HG02642 (cell line): ENCODE data around the gene LSR.

Experiments used
- ATAC-seq: cut with Tn5 transposase; IDR thresholded peaks from one replicate; pipeline ENCODE4 v1.9.1; 2021; ENCODE audit warnings: mild to moderate bottlenecking; ENCODE audit not compliant: unreplicated experiment, poor library complexity

LSR gene

DNA sequence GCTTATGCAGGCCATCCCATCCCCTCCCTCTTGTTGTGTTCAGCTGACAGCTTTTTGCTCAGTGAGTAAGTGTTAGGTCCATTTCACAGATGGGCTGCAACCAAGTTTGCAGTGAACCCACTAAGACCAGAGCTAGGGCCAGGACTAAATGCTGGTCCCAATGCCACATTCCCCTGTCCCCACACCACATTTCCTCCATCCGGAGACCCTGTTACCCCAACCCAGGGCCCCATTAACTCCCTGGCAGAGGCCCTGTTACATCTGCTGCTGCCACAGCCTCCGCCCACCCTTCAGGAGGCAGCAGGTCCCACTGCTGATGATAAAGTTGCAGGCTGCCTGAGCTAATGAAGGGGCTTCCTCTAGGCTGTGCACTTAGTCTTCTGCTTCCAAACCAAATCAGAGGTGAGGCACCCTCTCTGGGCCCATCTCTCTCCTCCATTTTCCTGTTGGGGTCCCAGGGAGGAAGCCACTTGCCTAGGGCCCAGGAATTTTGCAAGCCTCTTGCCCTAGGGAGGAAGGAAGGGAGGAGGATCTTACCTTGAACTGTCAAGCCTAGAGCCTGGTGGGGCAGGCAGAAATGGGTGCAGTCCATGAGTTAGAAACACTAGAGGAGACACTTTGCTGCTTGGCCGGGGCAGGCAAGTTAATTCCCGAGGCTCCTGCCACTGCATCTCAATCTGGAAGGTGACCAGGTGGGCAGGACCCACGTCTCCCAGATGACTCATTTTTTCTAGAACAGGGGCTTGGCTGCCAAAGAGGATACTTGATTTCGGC is 16.5 kb downstream of the LSR start:
- no peak for ATAC-seq

DNA sequence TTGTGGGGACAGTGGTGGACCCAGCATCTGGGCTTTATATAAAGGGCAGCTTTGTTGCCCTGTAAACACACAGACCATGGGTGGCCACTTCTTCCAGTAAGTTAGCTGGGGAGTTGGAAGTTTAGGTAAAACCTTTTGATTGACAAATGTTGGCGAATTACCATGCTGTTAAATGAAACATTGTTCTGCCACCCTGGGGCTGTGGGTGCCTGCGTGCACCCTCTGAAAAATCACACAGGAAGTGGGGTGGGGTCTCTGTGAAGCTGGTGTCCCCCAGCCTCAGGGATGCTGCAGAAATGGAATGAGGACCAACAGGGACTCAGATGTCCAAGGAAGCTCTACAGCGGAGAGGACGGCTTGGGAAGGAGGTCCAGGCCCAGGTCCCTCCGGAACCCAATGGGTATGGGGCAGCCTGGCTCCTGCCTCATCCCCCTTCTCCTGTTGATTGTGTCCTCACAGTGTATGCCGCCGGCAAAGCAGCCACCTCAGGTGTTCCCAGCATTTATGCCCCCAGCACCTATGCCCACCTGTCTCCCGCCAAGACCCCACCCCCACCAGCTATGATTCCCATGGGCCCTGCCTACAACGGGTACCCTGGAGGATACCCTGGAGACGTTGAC is 17.2 kb downstream of the LSR start:
- no peak for ATAC-seq

DNA sequence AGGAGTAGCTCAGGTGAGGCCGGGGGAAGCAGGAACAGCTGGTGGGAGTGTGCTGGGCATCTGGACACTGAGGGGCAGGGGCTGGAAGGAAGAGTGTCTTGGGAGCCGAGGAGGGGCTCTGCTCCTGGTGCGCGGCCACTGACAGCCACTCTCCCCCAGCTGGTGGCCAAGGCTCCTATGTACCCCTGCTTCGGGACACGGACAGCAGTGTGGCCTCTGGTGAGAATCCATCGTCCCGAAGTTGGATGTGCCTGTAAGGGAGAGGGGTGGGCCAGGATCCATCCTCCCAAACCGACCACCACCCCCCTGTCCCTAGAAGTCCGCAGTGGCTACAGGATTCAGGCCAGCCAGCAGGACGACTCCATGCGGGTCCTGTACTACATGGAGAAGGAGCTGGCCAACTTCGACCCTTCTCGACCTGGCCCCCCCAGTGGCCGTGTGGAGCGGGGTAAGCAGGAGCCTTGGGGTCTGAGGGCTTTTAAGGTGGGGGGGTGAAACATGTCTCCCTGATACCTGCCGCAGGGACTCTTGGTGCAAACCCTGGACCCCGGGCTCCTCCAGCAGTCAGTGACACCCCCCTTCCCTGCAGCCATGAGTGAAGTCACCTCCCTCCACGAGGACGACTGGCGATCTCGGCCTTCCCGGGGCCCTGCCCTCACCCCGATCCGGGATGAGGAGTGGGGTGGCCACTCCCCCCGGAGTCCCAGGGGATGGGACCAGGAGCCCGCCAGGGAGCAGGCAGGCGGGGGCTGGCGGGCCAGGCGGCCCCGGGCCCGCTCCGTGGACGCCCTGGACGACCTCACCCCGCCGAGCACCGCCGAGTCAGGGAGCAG is 17.9 kb downstream of the LSR start:
- ATAC-seq = no peak

DNA sequence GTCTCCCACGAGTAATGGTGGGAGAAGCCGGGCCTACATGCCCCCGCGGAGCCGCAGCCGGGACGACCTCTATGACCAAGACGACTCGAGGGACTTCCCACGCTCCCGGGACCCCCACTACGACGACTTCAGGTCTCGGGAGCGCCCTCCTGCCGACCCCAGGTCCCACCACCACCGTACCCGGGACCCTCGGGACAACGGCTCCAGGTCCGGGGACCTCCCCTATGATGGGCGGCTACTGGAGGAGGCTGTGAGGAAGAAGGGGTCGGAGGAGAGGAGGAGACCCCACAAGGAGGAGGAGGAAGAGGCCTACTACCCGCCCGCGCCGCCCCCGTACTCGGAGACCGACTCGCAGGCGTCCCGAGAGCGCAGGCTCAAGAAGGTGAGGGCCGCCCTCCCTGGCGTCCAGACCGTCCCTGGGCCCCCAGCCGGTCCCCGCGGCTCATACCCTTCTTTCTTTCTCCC is 18.6 kb downstream of the LSR start:
- no peak for ATAC-seq

DNA sequence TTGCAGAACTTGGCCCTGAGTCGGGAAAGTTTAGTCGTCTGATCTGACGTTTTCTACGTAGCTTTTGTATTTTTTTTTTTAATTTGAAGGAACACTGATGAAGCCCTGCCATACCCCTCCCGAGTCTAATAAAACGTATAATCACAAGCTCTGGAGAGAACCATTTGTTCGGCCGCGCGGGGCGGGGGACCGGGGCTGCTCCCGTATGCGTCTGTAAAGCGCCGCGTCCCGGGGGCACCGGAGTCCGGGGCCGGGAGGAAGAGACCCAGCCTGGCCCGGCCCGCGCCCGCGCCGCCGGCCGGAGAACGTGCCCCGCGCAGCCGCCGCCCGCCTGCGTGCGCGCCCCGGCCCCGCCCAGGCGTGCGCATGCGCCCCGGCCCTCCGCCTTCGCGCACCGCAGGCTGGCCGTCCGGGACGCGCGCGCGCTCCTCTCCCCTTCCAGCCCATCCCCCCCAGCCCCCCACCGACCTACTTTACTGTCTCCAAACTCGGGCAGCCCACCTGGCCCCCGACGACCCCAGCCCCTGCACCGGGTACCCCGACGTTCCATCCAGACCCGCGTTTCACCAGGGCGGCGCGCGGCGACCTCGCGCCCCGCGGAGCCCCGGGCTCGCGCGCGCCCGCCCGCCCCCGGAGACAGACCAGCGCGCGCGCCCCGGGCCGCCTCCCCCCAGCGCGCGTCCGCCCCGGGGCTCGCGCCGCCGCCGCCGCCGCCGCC is 19.2 kb downstream of the LSR start:
- ATAC-seq = peak; percentile 50

DNA sequence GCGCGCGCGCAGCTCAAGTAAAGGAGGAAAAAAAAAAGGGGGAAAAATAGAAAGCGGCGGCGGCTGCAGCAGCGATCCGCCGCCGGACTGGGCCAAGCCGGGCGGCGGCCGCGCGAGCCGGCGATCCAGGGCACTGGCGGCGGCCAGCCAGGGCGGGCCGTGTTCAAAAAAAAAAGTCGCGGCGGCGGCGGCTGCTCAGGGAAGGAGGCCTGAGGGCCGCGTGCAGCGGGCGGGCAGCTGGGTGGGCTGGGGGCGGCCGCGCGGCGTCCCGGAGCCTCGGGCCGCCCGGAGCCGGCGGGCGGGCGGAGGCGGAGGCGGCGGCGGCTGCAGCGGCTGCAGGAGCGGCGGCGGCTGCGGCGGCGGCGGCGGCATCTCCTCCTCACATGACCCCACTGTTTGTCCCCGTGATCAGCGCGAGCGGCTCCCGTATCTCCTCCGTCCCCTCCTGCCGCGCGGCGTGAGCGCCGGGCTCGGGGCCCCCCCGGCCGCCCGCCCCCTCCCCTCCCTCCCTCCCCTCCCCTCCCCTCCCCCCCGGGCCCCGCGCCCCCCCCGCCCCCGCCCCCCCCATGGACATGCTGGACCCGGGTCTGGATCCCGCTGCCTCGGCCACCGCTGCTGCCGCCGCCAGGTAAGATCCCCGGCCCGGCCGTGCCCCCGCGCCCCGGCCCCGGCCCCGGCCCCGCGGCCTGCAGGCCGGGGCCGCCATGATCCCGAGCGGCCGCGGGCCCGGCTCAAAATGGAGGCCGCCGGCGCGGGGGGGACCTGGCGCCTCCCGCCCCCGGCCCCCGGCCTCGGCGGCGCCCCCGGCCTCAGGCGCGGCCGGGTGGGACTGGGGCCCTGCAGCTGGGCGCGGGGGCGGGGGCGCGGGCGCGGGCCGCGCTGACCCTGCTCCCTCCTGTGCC is 20.0 kb downstream of the LSR start, which contains the start of gene USF2:
Gene USF2, plus strand, starts transcription at position 427 of the 902 bp plus-strand sequence. Its CDS starts 140 bp downstream, at position 567.
- peak; percentile 25 for ATAC-seq

DNA sequence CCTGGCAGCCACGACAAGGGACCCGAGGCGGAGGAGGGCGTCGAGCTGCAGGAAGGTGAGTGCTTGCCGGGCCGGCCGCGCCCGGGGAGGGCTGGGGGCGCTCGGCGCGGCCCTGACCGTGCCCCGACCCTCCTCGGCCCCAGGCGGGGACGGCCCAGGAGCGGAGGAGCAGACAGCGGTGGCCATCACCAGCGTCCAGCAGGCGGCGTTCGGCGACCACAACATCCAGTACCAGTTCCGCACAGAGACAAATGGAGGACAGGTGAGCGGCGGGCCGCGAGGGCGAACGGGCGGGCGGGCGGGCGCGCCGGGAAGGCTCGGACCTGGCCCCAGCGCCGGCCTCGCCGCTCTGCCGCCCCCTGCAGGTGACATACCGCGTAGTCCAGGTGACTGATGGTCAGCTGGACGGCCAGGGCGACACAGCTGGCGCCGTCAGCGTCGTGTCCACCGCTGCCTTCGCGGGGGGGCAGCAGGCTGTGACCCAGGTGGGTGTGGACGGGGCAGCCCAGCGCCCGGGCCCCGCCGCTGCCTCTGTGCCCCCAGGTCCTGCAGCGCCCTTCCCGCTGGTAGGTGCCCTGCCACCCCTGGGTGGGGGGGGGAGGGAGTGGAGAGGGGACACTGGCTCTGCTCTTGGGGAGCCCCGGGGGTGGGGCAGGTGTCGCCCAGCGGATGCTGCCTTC is 20.8 kb downstream of the LSR start:
- ATAC-seq = peak; percentile 53

DNA sequence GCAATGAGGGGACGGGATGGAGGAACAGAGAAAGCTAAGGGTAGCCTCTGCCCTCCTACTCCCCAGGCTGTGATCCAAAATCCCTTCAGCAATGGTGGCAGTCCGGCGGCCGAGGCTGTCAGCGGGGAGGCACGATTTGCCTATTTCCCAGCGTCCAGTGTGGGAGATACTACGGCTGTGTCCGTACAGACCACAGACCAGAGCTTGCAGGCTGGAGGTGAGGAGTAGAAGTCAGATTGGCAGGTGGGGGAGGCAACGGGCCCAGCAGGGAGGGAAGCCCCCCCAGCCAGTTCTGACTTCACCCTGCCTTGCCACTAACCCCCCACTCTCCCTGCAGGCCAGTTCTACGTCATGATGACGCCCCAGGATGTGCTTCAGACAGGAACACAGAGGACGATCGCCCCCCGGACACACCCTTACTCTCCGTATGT is 21.6 kb downstream of the LSR start:
- ATAC-seq = no peak

DNA sequence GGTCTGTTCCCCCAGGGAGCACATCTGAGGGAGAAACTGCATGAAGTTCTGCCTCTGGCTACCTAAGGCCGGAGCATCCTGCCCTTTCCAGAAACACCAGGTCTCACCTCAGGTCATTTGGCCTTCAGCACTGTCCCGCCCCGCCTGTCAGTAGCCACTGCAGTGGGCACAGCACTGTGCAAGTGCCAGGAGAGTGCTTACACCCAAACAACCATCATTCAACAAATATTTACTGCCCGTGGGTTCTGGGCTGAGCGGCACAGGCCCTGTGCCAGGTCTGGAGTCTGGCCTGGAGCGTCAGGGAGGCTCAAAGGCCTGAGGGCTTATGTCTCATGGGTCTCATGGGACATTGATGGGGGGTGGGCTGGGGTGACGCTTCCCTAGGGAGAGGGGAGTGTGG is 22.7 kb downstream of the LSR start:
- no peak for ATAC-seq

DNA sequence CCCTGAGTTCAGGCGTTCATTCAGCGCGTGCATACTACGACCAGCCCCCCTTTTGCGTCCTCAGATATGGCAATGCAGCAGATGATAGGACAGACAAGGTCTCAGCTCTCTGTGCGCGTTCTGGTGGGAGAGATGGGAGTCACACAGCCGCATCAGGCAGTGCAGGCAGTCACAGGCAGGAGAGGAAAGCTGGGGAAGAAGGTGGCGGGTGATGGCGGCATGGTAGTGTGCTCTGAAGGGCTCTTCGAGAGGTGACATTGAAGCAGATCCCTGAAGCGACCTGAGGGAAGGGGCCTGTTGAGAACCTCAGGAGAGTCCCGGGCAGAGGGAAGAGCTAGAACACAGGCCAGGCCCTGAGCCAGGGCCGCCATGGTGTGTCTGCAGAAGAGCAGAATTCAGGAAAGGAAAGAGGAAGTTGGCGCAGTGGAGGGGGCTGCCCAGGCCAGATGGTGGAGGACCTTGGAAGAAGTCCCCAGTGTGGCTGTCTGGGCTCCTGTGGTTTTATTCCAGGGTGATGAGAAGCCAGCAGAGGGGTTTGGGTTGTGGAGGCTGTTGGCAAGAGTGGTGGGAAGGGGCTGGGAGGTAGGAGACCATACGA is 23.4 kb downstream of the LSR start:
- no peak for ATAC-seq

DNA sequence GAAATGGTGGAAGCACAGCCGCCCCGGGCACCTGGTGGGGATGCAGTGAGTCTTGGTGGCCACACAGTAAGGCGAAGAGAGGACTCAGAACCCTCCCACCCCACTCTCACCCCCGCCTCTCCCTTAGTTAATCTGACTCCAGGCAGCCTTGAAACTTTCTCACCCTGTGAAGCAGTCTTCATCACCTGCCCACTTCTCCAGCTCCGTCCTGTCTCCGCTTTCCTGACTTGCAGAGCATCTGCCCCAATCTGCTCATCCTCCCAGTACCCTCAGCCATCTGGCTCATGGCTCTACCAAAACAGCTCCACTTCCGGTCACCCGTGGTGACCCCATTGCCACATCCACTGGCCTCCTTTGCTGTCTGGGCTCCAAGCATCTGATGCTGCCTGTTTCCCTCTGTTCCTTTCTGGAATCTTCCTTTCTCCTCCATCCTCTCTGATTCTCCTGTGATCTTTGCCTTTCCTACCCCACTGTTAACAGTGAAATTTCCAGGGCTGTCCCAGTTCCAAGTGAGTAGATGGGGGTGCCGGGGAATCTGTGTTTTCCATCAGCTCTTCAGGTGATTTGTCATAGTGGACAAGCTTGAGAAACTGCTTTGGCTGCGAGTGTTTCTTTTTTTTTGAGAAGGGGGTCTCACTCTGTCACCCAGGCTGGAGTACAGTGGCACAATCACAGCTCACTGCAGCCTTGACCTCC is 24.3 kb downstream of the LSR start:
- no peak for ATAC-seq

DNA sequence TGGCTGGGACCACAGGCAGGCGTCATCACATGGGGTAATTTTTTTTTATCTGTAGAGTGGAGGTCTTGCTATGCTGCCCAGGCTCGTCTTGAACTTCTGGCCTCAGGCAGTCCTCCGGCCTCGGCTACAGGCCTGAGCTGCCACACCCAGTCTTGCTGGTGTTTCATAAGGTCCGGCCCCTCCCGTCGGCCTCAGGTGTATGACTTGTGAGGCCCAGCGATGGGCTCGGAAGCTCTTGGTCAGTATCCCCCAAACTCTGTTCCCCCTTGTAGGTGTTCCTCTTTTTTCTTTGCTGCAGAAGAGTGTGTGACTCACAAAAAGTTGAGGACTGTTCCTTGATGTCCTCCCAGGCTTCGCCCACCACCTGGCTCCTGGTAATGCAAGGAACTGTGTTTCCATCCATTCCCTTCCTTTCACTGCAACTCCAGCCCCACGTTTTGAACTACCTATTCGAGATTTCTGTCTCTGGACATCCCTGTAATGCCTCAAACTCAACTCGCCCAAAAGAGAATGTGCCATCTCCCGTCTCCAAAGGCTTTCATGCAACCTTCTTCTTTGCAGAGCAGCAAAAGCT is 25.0 kb downstream of the LSR start:
- ATAC-seq = no peak

DNA sequence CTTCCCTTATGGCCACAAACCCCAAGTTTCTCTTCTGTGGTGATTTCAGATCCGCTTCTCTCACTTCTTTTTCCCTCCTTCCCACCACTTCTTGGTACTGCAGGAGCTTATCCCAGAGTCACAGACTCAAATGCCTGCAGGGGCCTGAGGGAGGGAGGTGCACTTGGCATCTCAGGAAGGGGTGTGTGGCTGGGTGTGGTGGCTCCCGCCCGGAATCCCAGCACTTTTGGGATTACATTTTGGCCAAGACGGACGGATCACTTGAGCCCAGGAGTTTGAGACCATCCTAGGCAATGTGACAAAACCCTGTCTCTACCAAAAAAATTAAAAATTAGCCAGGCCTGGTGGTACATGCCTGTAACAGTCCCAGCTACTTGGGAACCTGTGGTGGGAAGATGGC is 25.5 kb downstream of the LSR start:
- no peak for ATAC-seq

DNA sequence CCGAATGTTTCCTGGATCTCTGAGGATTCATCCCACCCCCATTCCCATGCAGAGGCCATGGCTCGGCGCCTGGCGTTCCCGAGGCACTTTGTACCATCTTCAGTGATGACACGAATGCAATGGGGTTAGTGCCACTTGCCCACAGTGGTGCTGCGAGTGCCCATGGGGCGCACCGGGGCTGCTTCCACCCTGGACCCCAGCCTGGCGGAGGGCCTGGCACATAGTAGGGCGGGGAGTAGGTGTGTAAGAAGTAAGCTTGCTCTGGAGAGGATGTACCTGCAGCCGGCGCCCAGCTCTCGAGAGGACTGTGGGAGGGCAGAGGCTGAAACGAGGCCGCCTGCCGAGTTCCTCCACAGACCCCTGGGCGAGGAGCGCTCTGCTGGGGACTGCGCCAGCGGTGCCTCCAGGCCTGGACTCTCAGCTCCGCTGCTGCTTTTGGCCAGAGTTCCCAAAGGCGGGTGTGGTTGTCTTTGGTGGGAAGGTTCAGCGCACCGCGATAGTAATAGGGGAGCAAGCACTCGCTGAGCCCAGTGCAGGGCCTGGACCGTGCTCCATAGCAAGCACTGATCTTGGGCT is 28.0 kb downstream of the LSR start:
- no peak for ATAC-seq

DNA sequence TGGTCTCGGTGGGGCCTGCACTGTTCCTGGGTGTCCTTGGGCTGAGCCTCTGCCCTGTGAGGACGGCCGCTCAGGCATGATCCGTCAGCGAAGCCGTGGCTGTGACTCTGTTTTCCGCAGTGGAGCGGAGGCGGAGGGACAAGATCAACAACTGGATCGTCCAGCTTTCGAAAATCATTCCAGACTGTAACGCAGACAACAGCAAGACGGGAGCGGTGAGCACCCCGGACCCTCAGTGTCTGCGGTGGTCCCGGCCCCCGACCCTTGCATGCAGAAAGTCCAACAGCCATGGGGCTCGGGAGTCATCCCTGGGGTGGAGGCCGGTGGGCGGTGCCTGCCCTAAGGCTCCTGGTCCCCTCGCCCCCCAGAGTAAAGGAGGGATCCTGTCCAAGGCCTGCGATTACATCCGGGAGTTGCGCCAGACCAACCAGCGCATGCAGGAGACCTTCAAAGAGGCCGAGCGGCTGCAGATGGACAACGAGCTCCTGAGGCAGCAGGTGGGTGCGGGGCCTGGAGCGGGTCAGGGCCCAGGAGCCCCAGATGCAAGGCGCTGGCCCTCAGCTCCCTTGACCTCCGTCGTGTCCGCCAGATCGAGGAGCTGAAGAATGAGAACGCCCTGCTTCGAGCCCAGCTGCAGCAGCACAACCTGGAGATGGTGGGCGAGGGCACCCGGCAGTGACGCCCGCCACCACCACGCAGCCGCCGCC is 29.9 kb downstream of the LSR start:
- no peak for ATAC-seq

DNA sequence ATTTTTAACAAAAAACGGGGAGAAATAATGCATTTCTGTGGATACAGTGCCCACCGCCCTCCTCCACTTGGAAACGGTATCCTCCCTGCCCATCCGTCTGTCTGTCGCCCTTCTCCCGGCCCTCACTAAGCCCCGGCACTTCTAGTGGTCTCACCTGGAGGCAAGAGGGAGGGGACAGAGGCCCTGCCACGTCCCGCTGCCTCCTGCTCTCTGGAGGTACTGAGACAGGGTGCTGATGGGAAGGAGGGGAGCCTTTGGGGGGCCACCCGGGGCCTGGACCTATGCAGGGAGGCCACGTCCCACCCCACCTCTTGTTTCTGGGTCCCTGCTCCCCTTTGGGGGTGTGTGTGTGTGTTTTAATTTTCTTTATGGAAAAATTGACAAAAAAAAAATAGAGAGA is 30.6 kb downstream of the LSR start:
- ATAC-seq = no peak
